Measurements from ENCODE around the gene CAPZB. TPM values are rescaled to one million over a fixed set of nuclear protein-coding genes. Genes with fewer than 3 reads are reported as not detected.

CAPZB gene
- total and polyA plus RNA-seq, 2 donors (not counting 3 experiments of a cell fraction or from before 2014, with no cell fraction given), result 196 to 347 TPM

- no peak overlapping the region for H2AFZ ChIP-seq (ENCODE audit: low read depth, low read length)
- H3K79me2 ChIP-seq (ENCODE audit: control insufficient read depth, insufficient read depth, low read length), result peaks cover 87% of the 10 kb centered on the region
- FAIRE-seq (no peak), DNase-seq (ENCODE audit: low read depth, low spot score) (no peak)
- no TSS peak for BruUV-seq (replicated peaks)
- no peaks in the 10 kb centered on the region for H3K9me3 ChIP-seq (replicated peaks; ENCODE audit: control insufficient read depth, insufficient read depth, low read length)
- H3K36me3 ChIP-seq (ENCODE audit: control insufficient read depth in 2 of 2, extremely low read depth in 1 of 2, insufficient read depth in 2 of 2, low read length in 2 of 2), result peaks cover 3 to 4% of the 10 kb centered on the region in 2 experiments
- POLR2A ChIA-PET, result no interaction called here
- no peak overlapping the region for H3K27ac ChIP-seq (ENCODE audit: insufficient read depth, low read depth, low read length)
- peaks cover 20% of the 10 kb centered on the region for H3K4me1 ChIP-seq (ENCODE audit: control insufficient read depth, extremely low read depth, insufficient read depth, low read length)
- no peaks in the 10 kb centered on the region for H3K27me3 ChIP-seq (ENCODE audit: control insufficient read depth in 2 of 2, insufficient read depth in 2 of 2, low read length in 2 of 2)
- TF ChIP-seq JUN (IDR thresholded peaks at IDR 0.05; ENCODE audit: borderline replicate concordance, insufficient read depth, insufficient read length, low read depth) (no peak), GATA2 (IDR thresholded peaks at IDR 0.05; ENCODE audit: insufficient read depth, insufficient read length, low read depth, low read length) (no peak), MAX (IDR thresholded peaks at IDR 0.05; ENCODE audit: insufficient read depth, insufficient read length) (no peak)
- CTCF ChIA-PET, result interaction anchor here (1.1 to 2.3 kb wide), 4 partner anchors 10 to 183 kb away, joined by 4 to 13 read pairs (median 4); no protein-coding TSS in a partner anchor
- peaks cover 7% of the 10 kb centered on the region for H4K20me1 ChIP-seq (replicated peaks; ENCODE audit: control insufficient read depth, extremely low read depth, insufficient read depth, low read length)
- H3K4me2 ChIP-seq (ENCODE audit: insufficient read depth, low read length), result no peak overlapping the region
- H3K9me1 ChIP-seq (replicated peaks; ENCODE audit: control insufficient read depth, extremely low read depth, insufficient read depth, low read length), result no peaks in the 10 kb centered on the region
- dilution Hi-C loops (cut with MboI; ENCODE audit: extremely low pct_ligation_motif_present, low sequenced_read_pairs), result no loop called here
- no peak overlapping the region for H3K4me3 ChIP-seq (replicated peaks in 1 of 3; ENCODE audit: insufficient read depth in 1 of 3, low read depth in 1 of 3, low read length in 3 of 3)
- intact Hi-C loops (cut with micrococcal nuclease), result loop anchor here (2.0 kb wide), 1 partner anchor 29 kb away; no protein-coding TSS in a partner anchor
- H3K9ac ChIP-seq (replicated peaks; ENCODE audit: extremely low read depth, insufficient read depth, low read length), result no peak overlapping the region
Observed at GRCh38 chr1:19467199-19468187, 17.8 kb downstream of the CAPZB start.

- CTCF ChIA-PET, result interaction anchor here (1.0 to 1.6 kb wide), 3 partner anchors 20 to 75 kb away, joined by 3 to 5 read pairs (median 4); no protein-coding TSS in a partner anchor
Observed at GRCh38 chr1:19466112-19466561, 19.2 kb downstream of the CAPZB start.

More at GRCh38 chr1:19466112-19466561, 19.2 kb downstream of the CAPZB start:
- FAIRE-seq (no peak), DNase-seq (ENCODE audit: low read depth, low spot score) (no peak)
- Histone ChIP-seq H3K9me1 (replicated peaks; ENCODE audit: control insufficient read depth, extremely low read depth, insufficient read depth, low read length) (no peaks in the 10 kb centered on the region), H3K4me1 (ENCODE audit: control insufficient read depth, extremely low read depth, insufficient read depth, low read length) (peaks cover 20% of the 10 kb centered on the region), H3K9me3 (replicated peaks; ENCODE audit: control insufficient read depth, insufficient read depth, low read length) (no peaks in the 10 kb centered on the region), H4K20me1 (replicated peaks; ENCODE audit: control insufficient read depth, extremely low read depth, insufficient read depth, low read length) (peaks cover 11% of the 10 kb centered on the region), H3K9ac (replicated peaks; ENCODE audit: extremely low read depth, insufficient read depth, low read length) (no peak overlapping the region), H3K36me3 (ENCODE audit: control insufficient read depth in 2 of 2, extremely low read depth in 1 of 2, insufficient read depth in 2 of 2, low read length in 2 of 2) (peaks cover 3 to 4% of the 10 kb centered on the region in 2 experiments), H3K79me2 (ENCODE audit: control insufficient read depth, insufficient read depth, low read length) (peaks cover 86% of the 10 kb centered on the region), H3K4me2 (ENCODE audit: insufficient read depth, low read length) (no peak overlapping the region), H3K4me3 (replicated peaks in 1 of 3; ENCODE audit: insufficient read depth in 1 of 3, low read depth in 1 of 3, low read length in 3 of 3) (no peak overlapping the region), H2AFZ (ENCODE audit: low read depth, low read length) (no peak overlapping the region), H3K27ac (ENCODE audit: insufficient read depth, low read depth, low read length) (no peak overlapping the region), H3K27me3 (ENCODE audit: control insufficient read depth in 2 of 2, insufficient read depth in 2 of 2, low read length in 2 of 2) (no peaks in the 10 kb centered on the region)
- dilution Hi-C loops (cut with MboI; ENCODE audit: extremely low pct_ligation_motif_present, low sequenced_read_pairs), result no loop called here
- no peak for TF ChIP-seq JUN (IDR thresholded peaks at IDR 0.05; ENCODE audit: borderline replicate concordance, insufficient read depth, insufficient read length, low read depth)
- TF ChIP-seq FOS (IDR thresholded peaks at IDR 0.05; ENCODE audit: borderline replicate concordance, insufficient read depth, low read length), result no peak
- no peak for TF ChIP-seq POLR2AphosphoS5 (IDR thresholded peaks at IDR 0.05; ENCODE audit: insufficient read depth, low read depth, low read length)
- no peak for TF ChIP-seq GATA2 (IDR thresholded peaks at IDR 0.05; ENCODE audit: insufficient read depth, insufficient read length, low read depth, low read length)
- no peak for TF ChIP-seq CTCF (IDR thresholded peaks at IDR 0.05; ENCODE audit: extremely low read depth in 1 of 2, insufficient read depth in 1 of 2, low read depth in 1 of 2, low read length in 2 of 2)
- TF ChIP-seq MAX (IDR thresholded peaks at IDR 0.05; ENCODE audit: insufficient read depth, insufficient read length), result no peak
- TF ChIP-seq POLR2A (IDR thresholded peaks at IDR 0.05; ENCODE audit: low read depth, low read length), result no peak
- TF ChIP-seq MYC (IDR thresholded peaks at IDR 0.05; ENCODE audit: low read depth, low read length), result no peak
- no peak for TF ChIP-seq EZH2 (IDR thresholded peaks at IDR 0.05; ENCODE audit: borderline replicate concordance, low read depth, low read length, severe bottlenecking)
- intact Hi-C loops (cut with micrococcal nuclease), result no loop called here
- POLR2A ChIA-PET, result no interaction called here
- no TSS peak for BruUV-seq (replicated peaks)
